Measurements from ENCODE around the gene CRYBA4. TPM values are rescaled to one million over a fixed set of nuclear protein-coding genes. Genes with fewer than 3 reads are reported as not detected.

CRYBA4 gene
- total and polyA plus RNA-seq, 10 of the 15 experiments (the other 5 are each of a cell fraction or from before 2014, with no cell fraction given), result 0.12 to 0.17 TPM; not detected in 8

DNA sequence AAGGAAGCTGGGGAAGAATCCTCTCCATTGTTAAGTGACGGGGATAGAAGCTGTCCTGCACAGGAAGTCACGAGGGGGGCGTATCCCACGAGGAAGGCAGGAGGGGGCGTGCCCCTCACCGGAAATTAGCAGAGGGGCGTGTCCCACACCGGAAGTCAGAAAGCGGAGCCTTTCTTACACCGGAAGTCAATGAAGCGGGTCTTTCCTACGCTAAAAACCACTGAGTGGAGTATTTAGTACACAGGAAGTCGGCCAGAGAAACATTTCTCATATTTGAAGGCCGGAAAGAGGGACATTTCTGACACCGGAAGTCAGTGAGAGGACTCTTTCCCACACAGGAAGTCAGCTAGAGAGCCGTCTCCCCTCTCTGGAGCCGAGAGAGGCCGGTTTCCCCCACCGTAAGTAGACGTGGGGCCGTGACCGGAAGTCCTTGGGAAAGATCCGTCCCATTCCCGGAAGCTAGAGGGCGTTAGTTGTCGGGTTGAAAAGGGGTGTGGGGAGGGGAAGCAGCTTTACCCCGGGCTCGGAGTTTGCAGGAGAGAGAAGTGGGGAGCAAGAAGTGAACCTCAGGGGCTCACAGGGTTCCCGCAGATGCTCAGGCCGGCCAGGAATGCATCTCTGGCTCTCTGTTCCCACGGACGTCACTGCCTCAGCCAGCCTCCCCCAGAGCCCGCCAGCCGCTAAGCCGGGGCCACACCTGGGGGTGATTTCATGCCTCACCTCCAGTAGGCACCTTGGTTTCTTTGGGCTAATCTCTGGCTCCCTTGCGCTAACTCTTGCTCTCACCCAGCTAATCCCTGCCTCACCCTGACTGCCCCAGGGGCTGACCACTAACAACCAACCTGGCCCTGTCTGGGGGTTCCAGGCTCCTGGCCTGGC lies 51.1 kb downstream of the CRYBA4 start (continued):
- TF ChIP-seq ETV6 (conservative IDR thresholded peaks at IDR 0.05 in 1 of 2, IDR thresholded peaks at IDR 0.05 in 1 of 2; ENCODE audit: borderline replicate concordance in 1 of 2, low read depth in 1 of 2) (peak in 1 of 2 experiments; percentile 97; a peak in 2 of 4 replicates), TCF12 (IDR thresholded peaks at IDR 0.05; ENCODE audit: low read depth, low read length) (no peak), MTA3 (IDR thresholded peaks at IDR 0.05; ENCODE audit: borderline replicate concordance, low read length) (0 out of 2 replicates have a peak, but pooled peaks have one; percentile 21), EED (IDR thresholded peaks at IDR 0.05; ENCODE audit: low read depth) (peak; percentile 77), PAX5 (IDR thresholded peaks at IDR 0.05; ENCODE audit: borderline replicate concordance, low read depth, low read length) (no peak; the same call in 1 of the 2 replicates), NR2C1 (IDR thresholded peaks at IDR 0.05) (peak; percentile 59), NR2C2 (IDR thresholded peaks at IDR 0.05; ENCODE audit: borderline replicate concordance, control insufficient read depth, insufficient read length, low read depth) (no peak), CHD1 (IDR thresholded peaks at IDR 0.05; ENCODE audit: low read depth, low read length) (0 out of 2 replicates have a peak, but pooled peaks have one; percentile 8), RUNX3 (IDR thresholded peaks at IDR 0.05; ENCODE audit: low read length) (peak; percentile 78), PBX3 (IDR thresholded peaks at IDR 0.05; ENCODE audit: insufficient replicate concordance, low read depth, low read length) (no peak), MEF2A (IDR thresholded peaks at IDR 0.05; ENCODE audit: insufficient read depth, low read depth, low read length) (0 out of 2 replicates have a peak, but pooled peaks have one; percentile 21), SMAD1 (IDR thresholded peaks at IDR 0.05; ENCODE audit: low read depth, partially characterized antibody) (peak; percentile 41), CREM (IDR thresholded peaks at IDR 0.05; ENCODE audit: low read depth) (peak; percentile 44), SIN3A (IDR thresholded peaks at IDR 0.05; ENCODE audit: low read depth, low read length) (peak; percentile 30; the same call in 1 of the 2 replicates), GABPA (IDR thresholded peaks at IDR 0.05; ENCODE audit: low read depth) (peak; percentile 97), FOXM1 (IDR thresholded peaks at IDR 0.05; ENCODE audit: low read depth, low read length) (0 out of 2 replicates have a peak, but pooled peaks have one; percentile 51), POU2F2 (IDR thresholded peaks at IDR 0.05; ENCODE audit: borderline replicate concordance, low read depth, low read length) (peak; percentile 9; the same call in 2 of the 3 replicates), ZNF207 (IDR thresholded peaks at IDR 0.05; ENCODE audit: borderline replicate concordance) (0 out of 2 replicates have a peak, but pooled peaks have one; percentile 1), NKRF (conservative IDR thresholded peaks at IDR 0.05) (0 out of 2 replicates have a peak, but pooled peaks have one; percentile 31), MLLT1 (IDR thresholded peaks at IDR 0.05) (peak; percentile 52; the same call in 1 of the 2 replicates)
